Measurements from ENCODE around the gene EAPP. TPM values are rescaled to one million over a fixed set of nuclear protein-coding genes. Genes with fewer than 3 reads are reported as not detected.
A peak's percentile ranks its signal among the peaks of the same experiment; 100 is the strongest.
"Not testable (repeated sequence)": the region's sequence is repeated elsewhere in the genome, so short reads cannot be mapped to it uniquely, and the experiment has no call there.

EAPP gene, protein sequence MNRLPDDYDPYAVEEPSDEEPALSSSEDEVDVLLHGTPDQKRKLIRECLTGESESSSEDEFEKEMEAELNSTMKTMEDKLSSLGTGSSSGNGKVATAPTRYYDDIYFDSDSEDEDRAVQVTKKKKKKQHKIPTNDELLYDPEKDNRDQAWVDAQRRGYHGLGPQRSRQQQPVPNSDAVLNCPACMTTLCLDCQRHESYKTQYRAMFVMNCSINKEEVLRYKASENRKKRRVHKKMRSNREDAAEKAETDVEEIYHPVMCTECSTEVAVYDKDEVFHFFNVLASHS
- polyA plus RNA-seq (ENCODE audit: low read depth in 6 of 6), result 100 to 1,000 TPM; 133 to 193 (median 139) TPM

DNA sequence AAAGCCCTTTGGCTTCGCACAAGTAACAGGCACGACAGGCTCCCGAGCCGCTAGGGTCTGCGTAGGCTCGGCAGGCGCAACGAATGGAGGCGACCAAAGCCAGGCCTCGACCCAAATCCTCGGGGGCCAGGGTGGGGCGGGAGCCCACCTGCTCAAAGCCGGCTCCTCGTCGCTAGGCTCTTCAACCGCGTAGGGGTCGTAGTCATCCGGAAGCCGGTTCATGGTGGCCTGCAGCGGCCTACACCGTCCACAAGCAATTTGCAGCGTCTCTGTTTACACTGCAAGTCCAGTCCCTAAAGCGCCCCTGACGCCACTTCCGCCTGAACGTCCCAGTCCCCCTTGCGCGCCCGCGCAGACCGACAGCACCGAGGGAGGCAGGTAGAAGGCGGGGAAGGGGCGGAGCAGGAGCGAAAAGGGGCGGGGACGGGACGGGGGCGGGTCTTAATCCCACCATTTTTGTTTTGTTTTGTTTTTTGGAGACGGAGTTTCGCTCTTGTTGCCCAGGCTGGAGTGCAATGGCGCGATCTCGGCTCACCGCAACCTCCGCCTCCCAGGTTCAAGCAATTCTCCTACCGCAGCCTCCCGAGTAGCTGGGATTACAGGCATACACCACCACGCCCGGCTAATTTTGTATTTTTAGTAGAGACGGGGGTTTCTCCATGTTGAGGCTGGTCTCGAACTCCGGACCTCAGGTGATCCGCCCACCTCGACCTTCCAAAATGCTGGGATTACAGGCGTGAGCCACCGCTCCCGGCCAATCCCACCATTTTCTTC, at the start of gene EAPP:
TSS of gene EAPP (minus strand) at position 295 of the 774 bp plus-strand sequence. CDS start at position 222, 73 bp downstream.
- DNase-seq, result peak; percentile 93
- peak; percentile 99 for ATAC-seq (ENCODE audit: low read depth in 2 of 2)

DNA sequence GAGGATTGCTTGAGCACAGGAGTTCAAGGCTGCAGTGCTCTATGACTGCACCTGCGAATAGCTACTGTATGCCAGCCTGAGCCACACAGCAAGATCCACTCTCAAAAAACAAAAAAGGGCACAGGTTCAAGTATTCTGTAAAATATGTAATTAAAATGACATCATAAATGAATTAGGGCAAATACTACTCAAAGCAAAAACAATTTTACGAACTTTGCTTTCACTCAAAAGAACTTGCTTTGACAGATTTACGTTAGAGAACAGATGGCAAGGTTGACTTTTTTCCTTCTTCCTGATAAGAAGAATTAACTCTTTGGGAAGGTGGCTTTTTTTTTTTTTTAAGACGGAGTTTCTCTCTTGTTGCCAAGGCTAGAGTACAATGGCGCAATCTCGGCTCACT, 44.0 kb upstream of the EAPP start:
- Mint-ChIP-seq H3K4me3 (no peak overlapping the region), H3K27me3 (no peaks in the 10 kb centered on the region), H3K36me3 (no peaks in the 10 kb centered on the region), H3K27ac (peak overlapping the region in 2 of 6 donors; percentile 19 to 20), H3K9me3 (no peaks in the 10 kb centered on the region), H3K4me1 (no peaks in the 10 kb centered on the region)
- ATAC-seq (ENCODE audit: low read depth in 2 of 2) (no peak), DNase-seq (no peak)

More for the DNA sequence above, at the start of gene EAPP:
- Mint-ChIP-seq H3K4me3 (peak within 1 kb of the TSS; percentile 97 to 100 (median 99)), H3K27me3 (no peaks in the 10 kb centered on the region), H3K9me3 (peaks cover 0 to 2% (median 0%) of the 10 kb centered on the region in 7 donors), H3K4me1 (peaks cover 7 to 33% (median 18%) of the 10 kb centered on the region in 3 donors), H3K36me3 (no peaks in the 10 kb centered on the region), H3K27ac (peak within 1 kb of the TSS; percentile 98 to 99 (median 99))

DNA sequence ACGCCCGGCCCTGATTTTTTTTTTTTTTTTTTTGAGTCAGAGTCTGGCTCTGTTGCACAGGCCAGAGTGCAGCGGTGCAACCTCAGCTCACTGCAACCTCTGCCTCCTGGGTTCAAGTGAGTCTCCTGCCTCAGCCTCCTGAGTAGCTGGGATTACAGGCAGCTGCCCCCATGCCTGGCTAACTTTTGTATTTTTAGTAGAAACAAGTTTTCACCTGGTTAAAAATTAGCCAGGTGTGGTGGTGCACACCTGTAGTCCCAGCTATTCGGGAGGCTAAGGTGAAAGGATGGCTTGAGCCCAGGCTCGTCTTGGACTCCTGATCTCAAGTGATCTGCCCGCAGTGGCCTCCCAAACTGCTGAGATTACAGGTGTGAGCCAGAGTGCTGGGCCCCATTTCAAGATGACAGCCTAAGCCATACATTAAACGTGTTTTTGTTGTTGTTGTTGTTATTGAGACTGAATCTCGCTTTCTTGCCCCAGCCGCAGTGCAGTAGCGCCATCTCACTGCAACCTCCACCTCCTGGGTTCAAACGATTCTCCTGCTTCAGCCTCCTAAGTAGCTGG, 42.7 kb upstream of the EAPP start:
- peaks cover 4 to 5% of the 10 kb centered on the region in 2 donors for H3K36me3 Mint-ChIP-seq

DNA sequence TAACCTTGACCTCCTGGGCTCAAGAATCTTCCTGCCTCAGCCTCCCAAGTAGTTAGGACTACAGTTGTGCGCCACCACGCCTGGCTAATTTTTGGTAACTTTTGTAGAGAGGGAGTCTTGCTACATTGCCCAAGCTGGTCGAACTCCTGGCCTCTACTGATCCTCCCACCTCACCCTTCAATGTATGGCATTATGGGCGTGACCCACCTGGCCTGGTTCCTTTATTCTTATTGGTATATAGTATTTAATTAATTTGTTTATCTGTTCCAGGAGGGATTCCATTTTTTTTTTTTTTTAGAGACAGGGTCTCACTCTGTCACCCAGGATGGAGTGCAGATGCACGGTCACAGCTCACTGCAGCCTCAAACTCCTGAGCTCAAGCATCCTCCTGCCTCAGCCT, 40.9 kb upstream of the EAPP start:
- no peak for DNase-seq
- no peak for ATAC-seq (ENCODE audit: low read depth in 2 of 2)
- Mint-ChIP-seq H3K4me3 (no peak overlapping the region), H3K27ac (peak overlapping the region in 2 of 6 donors; percentile 4 to 62), H3K9me3 (no peaks in the 10 kb centered on the region), H3K36me3 (peaks cover 4 to 6% of the 10 kb centered on the region in 2 donors), H3K27me3 (no peaks in the 10 kb centered on the region), H3K4me1 (no peaks in the 10 kb centered on the region)

More for the DNA sequence above, 42.7 kb upstream of the EAPP start:
- Mint-ChIP-seq H3K9me3 (no peaks in the 10 kb centered on the region), H3K27ac (no peak overlapping the region), H3K4me1 (no peaks in the 10 kb centered on the region), H3K4me3 (no peak overlapping the region), H3K27me3 (no peaks in the 10 kb centered on the region)
- DNase-seq (no peak), ATAC-seq (ENCODE audit: low read depth in 2 of 2) (no peak)

DNA sequence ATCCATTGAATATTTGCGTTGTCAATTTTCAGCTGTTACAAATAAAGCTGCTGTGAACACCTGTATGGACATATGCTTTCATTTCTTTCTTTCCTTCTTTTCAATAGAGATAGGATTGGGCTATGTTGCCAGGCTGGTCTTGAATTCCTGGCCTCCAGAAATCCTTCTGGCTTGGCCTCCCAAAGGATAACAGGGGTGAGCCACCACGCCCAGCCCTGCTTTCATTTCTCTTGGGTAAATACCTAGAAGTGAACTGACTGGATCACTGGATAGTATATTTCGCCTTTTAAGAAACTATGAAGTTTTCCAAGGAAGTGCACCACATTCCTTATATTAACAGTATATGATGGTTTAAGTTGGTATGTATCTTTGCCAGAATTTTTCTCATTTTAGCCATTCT, 32.3 kb upstream of the EAPP start:
- no peak for DNase-seq
- H3K4me3 Mint-ChIP-seq, result no peak overlapping the region
- no peak for ATAC-seq (ENCODE audit: low read depth in 2 of 2)
- H3K9me3 Mint-ChIP-seq, result no peaks in the 10 kb centered on the region
- H3K4me1 Mint-ChIP-seq, result no peaks in the 10 kb centered on the region
- no peak overlapping the region for H3K27ac Mint-ChIP-seq
- H3K27me3 Mint-ChIP-seq, result no peaks in the 10 kb centered on the region
- H3K36me3 Mint-ChIP-seq, result no peaks in the 10 kb centered on the region

DNA sequence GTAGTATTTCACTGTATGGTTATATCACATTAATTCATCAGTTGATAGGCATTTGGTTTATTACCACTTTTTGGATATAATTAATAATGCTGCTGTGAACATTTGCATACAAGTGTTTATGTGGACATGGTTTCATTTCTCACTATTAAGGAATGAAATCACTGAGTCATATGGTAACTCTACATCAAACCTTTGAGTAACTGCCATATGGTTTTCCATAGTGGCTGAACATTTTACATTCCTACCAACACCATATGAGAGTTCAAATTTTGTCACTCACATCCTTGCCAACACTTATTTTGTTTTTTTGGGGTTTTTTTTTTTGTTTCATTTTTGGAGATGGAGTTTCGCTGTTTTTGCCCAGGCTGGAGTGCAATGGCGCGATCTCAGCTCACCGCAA, 30.2 kb upstream of the EAPP start:
- DNase-seq, result no peak
- no peak overlapping the region for H3K27ac Mint-ChIP-seq
- ATAC-seq (ENCODE audit: low read depth in 2 of 2), result no peak
- no peaks in the 10 kb centered on the region for H3K27me3 Mint-ChIP-seq
- no peaks in the 10 kb centered on the region for H3K36me3 Mint-ChIP-seq
- H3K4me1 Mint-ChIP-seq, result no peaks in the 10 kb centered on the region
- no peak overlapping the region for H3K4me3 Mint-ChIP-seq
- H3K9me3 Mint-ChIP-seq, result no peaks in the 10 kb centered on the region

DNA sequence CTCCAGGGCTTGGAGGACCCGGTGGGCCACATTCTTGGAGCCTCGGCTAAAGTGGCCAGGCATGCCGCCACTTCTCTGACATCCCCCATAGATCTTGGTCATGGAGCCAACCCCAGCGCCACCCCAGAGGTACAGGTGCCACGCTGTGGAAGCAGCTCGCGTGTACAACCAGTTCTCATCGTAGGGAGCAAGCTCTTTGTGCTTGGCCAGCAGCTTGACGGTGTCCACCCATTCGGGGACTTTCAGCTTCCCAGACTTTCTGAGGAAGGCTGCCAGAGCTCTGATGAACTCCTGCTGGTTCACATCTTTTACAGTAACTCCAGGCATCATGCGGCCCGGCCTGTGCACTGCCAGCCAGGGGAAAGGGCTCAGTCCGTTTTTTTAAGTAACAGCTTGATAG, 29.3 kb upstream of the EAPP start:
- Mint-ChIP-seq H3K27me3 (no peaks in the 10 kb centered on the region), H3K4me1 (no peaks in the 10 kb centered on the region), H3K4me3 (no peak overlapping the region), H3K9me3 (no peaks in the 10 kb centered on the region), H3K36me3 (no peaks in the 10 kb centered on the region), H3K27ac (no peak overlapping the region)
- DNase-seq, result no peak
- no peak for ATAC-seq (ENCODE audit: low read depth in 2 of 2)

DNA sequence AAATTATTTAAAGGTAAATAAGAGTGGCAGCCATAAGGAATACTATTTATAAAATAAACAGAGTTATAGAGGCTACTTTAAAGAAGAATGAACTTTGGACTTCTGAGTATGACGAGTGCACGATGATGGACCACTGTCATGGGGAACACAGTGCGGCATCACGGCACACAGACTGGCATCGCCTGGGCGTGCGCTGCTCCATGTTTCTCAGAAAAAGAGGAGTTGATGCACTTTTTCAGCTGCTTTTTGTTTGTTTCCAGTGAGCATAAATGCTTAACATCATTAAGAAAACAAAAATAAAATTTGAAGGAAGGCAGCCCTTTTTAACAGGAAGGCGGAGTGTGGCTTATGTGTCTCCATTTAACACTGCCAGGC, 23.3 kb upstream of the EAPP start:
- Mint-ChIP-seq H3K27ac (no peak overlapping the region), H3K27me3 (no peaks in the 10 kb centered on the region), H3K4me3 (no peak overlapping the region), H3K4me1 (no peaks in the 10 kb centered on the region), H3K36me3 (no peaks in the 10 kb centered on the region), H3K9me3 (no peaks in the 10 kb centered on the region)
- ATAC-seq (ENCODE audit: low read depth in 2 of 2), result no peak
- DNase-seq, result no peak

DNA sequence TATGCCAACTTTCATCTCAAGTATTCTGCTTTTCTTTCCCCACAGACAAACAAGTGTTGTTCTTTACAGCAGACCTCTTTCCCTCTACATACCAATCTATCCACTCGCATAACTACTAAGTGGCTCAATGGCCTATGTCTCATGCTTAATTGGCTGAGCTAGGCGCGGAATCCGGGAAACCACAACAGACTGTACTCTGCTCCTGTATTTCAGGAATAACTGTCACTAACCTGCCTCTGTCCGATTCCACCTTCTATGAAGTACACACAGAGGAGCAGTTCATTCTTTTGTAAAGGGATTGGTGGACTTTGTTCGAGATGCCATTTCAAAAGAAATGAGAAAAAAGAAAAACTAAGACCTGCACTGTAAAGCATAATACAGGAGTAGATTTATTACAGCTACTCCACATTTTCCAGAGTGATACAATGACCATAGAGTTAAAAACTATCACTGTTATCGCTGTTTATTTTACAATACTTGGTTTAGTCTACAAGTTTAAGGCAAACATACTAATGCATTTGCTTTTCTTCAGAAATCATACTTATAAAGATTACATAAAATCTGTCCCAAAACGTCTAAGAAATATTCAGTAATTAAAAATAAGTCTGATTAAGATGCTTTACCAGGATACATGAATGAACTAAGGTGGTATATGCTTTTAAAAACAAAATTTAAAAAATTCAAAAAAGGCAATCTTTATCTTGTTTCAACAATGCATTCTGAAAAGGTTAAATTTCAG, 22.7 kb upstream of the EAPP start:
- ATAC-seq (ENCODE audit: low read depth in 2 of 2); H3K36me3 Mint-ChIP-seq; H3K4me3 Mint-ChIP-seq; H3K9me3 Mint-ChIP-seq; H3K27me3 Mint-ChIP-seq; H3K4me1 Mint-ChIP-seq; H3K27ac Mint-ChIP-seq; DNase-seq: not testable (repeated sequence)

DNA sequence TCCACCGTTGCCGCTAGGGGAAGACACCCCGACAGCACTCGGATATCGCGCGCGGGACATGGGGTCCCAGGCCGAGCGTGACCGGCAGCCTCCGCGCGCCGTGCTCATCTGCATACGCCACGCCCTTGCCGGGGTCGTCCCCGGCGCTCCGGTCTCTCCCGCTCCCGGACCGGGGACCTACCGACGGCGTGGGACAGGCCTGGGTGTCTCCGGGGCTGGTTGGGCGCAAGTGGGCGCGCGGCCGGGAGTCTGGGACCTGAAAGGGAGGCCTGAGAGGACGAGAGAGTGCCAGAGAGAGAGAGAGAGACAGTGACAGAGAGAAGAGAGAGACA, 17.0 kb upstream of the EAPP start:
- H3K9me3 Mint-ChIP-seq, DNase-seq, H3K27ac Mint-ChIP-seq, H3K36me3 Mint-ChIP-seq, H3K27me3 Mint-ChIP-seq, H3K4me3 Mint-ChIP-seq: not testable (repeated sequence)
- peak; percentile 55 to 59 for ATAC-seq (ENCODE audit: low read depth in 2 of 2)
- H3K4me1 Mint-ChIP-seq, result peaks cover 6 to 14% (median 10%) of the 10 kb centered on the region in 3 donors

DNA sequence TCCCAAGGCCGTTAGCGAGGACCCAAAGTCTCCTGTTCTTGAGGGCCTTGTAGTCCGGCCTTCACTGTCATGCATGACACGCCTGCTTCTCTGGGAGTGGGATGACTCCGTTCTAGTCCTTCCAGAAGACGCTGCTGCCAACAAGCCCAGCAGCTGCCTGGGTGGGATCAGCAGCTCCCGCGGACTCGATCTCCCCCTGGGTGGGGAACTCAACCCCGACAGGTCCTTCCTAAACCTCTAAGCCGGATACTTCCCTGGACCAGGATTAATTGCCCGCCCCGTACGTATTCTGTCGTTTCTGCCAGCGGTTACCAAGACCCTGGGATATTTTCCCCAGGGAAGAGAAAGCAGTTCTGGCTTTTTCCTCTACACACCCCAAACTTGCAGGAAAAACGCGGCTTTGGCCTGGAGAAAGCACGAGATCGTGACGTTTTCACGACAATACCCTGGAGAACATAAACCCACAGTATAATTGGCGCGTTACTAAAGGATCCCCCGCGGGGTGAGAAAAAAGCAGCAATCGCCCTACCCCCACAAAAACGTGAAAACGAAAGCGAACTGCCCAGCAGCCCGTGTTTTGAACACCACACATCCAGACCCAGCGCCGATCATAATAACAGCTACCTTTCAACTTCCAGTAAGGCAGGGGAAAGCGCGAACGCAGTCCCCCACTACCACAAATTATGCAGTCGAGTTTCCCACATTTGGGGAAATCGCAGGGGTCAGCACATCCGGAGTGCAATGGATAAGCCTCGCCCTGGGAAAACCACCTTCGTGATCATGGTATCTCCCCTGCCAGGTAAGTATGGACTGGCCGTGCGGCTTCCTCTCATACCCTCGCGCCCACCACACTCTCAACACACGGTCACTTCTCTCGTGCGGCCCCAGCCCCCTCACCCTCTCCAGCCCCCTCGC, 16.3 kb upstream of the EAPP start:
- peak; percentile 74 to 77 for ATAC-seq (ENCODE audit: low read depth in 2 of 2)

DNA sequence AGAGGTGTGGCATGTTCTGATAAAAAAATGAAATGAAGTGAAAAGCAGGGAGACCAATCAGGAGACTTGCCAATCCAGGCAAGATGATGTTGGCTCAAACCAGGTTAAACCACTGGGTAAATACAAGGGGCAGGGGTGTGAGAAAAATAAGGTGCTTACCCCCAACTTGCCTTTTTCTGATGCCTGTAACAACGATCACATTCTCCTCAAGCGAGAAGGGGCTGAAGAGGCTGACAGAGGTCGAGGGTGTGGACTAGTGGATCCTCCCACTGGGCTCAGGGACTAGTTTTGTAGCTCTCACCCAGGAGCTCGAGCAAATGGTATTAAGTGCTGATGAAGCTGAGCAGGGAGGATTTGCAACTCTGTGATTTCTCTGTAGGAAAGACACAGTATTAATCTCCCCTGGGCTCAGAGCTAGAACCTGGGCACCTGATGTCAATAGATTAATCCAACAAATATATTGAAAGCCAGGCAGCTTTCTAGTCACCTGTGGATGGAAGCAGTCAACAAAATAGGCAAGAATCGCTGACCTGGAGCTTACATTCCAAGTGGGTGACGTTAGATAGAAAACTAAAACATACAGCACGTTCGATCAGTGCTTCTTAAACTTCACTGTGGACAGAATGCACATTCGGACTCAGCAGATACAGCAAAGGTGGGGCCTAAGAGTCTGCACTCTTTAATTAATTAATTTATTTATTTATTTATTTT, 15.2 kb upstream of the EAPP start:
- H3K9me3 Mint-ChIP-seq, result no peaks in the 10 kb centered on the region
- peaks cover 10 to 19% (median 11%) of the 10 kb centered on the region in 3 donors for H3K4me1 Mint-ChIP-seq
- no peaks in the 10 kb centered on the region for H3K36me3 Mint-ChIP-seq
- ATAC-seq (ENCODE audit: low read depth in 2 of 2) (no peak), DNase-seq (no peak)
- H3K27me3 Mint-ChIP-seq, result no peaks in the 10 kb centered on the region
- H3K4me3 Mint-ChIP-seq, result peak overlapping the region; percentile 17 to 85 (median 72)
- peak overlapping the region; percentile 80 to 95 (median 89) for H3K27ac Mint-ChIP-seq

More for the DNA sequence above, 16.3 kb upstream of the EAPP start:
- peaks cover 6 to 17% (median 10%) of the 10 kb centered on the region in 3 donors for H3K4me1 Mint-ChIP-seq
- H3K27ac Mint-ChIP-seq, H3K9me3 Mint-ChIP-seq, H3K27me3 Mint-ChIP-seq, DNase-seq, H3K36me3 Mint-ChIP-seq, H3K4me3 Mint-ChIP-seq: not testable (repeated sequence)

Measured in naive B cell (primary cell).